B cell (primary cell): ENCODE data around the gene SMARCC2. TPM values are rescaled to one million over a fixed set of nuclear protein-coding genes. Genes with fewer than 3 reads are reported as not detected.

Experiments used
- ATAC-seq: fragments of 200-7000 bp; cut with Tn5 transposase; one replicate; pipeline ENCODE4 v1.10.0; 2021; ENCODE audit warnings: low read depth, mild to moderate bottlenecking, moderate number of reproducible peaks, moderate library complexity
- CTCF ChIA-PET: fragments of 350-600 bp; sonication (Branson Sonifier 250); formaldehyde crosslinking; loops from one replicate; lab custom pipeline; 2021; ENCODE audit warnings: antibody characterized with exemption, inconsistent platforms; lab: Charles Lee
- POLR2A ChIA-PET: fragments of 350-600 bp; sonication (Branson Sonifier 250); formaldehyde crosslinking; loops from one replicate; lab custom pipeline; 2021; ENCODE audit warnings: antibody characterized with exemption; lab: Charles Lee
- DNase-seq: peaks from one replicate; pipeline ENCODE4 v3.0.0; 2013
- H2AFZ ChIP-seq: 2 replicates; pipeline ENCODE4 v1.6.1; 2012; ENCODE audit warnings: mild to moderate bottlenecking, low read depth, low read length; ENCODE audit not compliant: insufficient read depth, poor library complexity, severe bottlenecking
- H3K27ac ChIP-seq, 2 donors: 1 replicate in 1 of 2; 2 replicates in 1 of 2; pipeline ENCODE4 v1.5.1; 2012 to 2013; ENCODE audit warnings: low read length in 2 of 2, mild to moderate bottlenecking in 2 of 2, moderate library complexity in 1 of 2
- H3K27me3 ChIP-seq, 4 experiments: fragments of 200-600 bp in 1 of 4; sonication (generic) in 1 of 4; replicated peaks in 1 of 4; 1 replicate in 2 of 4; 2 replicates in 2 of 4; pipeline versions ENCODE4 v1.6.1 to v1.7.0; 2013 to 2016; ENCODE audit warnings: low read length in 3 of 4, mild to moderate bottlenecking in 2 of 4, mixed read lengths in 1 of 4, moderate library complexity in 1 of 4; ENCODE audit not compliant: insufficient read depth in 4 of 4, control insufficient read depth in 3 of 4; ENCODE audit errors: control extremely low read depth in 1 of 4
- H3K36me3 ChIP-seq, 2 experiments: replicated peaks in 1 of 2; 1 replicate in 1 of 2; 2 replicates in 1 of 2; pipeline versions ENCODE4 v1.6.1 to v1.7.1; 2013; ENCODE audit warnings: low read length in 1 of 2; ENCODE audit not compliant: insufficient read depth in 2 of 2, control insufficient read depth in 1 of 2; ENCODE audit errors: control extremely low read depth in 1 of 2, extremely low read depth in 1 of 2
- H3K4me1 ChIP-seq, 2 donors: fragments of 200-600 bp in 1 of 2; sonication (generic) in 1 of 2; 1 replicate in 1 of 2; 2 replicates in 1 of 2; pipeline versions ENCODE4 v1.5.1 to v1.6.1; 2013 to 2017; ENCODE audit warnings: low read length in 2 of 2; ENCODE audit not compliant: control insufficient read depth in 2 of 2, insufficient read depth in 2 of 2
- H3K4me2 ChIP-seq: replicated peaks from 2 replicates; pipeline ENCODE3; 2012; ENCODE audit warnings: mild to moderate bottlenecking, low read depth, low read length; ENCODE audit not compliant: poor library complexity, severe bottlenecking
- H3K4me3 ChIP-seq, 5 experiments: fragments of 200-600 bp in 1 of 5; sonication (generic) in 1 of 5; 1 replicate in 3 of 5; 2 replicates in 2 of 5; pipeline versions ENCODE4 v1.5.1 to v1.7.0; 2011 to 2016; ENCODE audit warnings: low read length in 4 of 5, mild to moderate bottlenecking in 4 of 5, low read depth in 2 of 5, control low read depth in 1 of 5, moderate library complexity in 1 of 5; ENCODE audit not compliant: insufficient read depth in 1 of 5; ENCODE audit errors: control extremely low read depth in 1 of 5, extremely low read depth in 1 of 5
- H3K79me2 ChIP-seq: fragments of 200-600 bp; sonication (generic); one replicate; pipeline ENCODE4 v1.6.0; 2016; ENCODE audit warnings: low read length; ENCODE audit not compliant: control insufficient read depth, insufficient read depth
- H3K9ac ChIP-seq: fragments of 200-600 bp; sonication (generic); 2 replicates; pipeline ENCODE4 v1.6.1; 2017; ENCODE audit warnings: mild to moderate bottlenecking, low read length, moderate library complexity
- H3K9me3 ChIP-seq, 3 donors: one replicate each; pipeline versions ENCODE4 v1.6.1 to v1.7.1; 2013; ENCODE audit warnings: low read length in 2 of 3; ENCODE audit not compliant: control insufficient read depth in 2 of 3, insufficient read depth in 1 of 3; ENCODE audit errors: control extremely low read depth in 1 of 3
- H4K20me1 ChIP-seq: 2 replicates; pipeline ENCODE4 v1.6.0; 2012; ENCODE audit warnings: mild to moderate bottlenecking, low read length; ENCODE audit not compliant: insufficient read depth, control insufficient read depth, poor library complexity, severe bottlenecking
- H3K27ac Mint-ChIP-seq: one replicate; pipeline ENCODE4 v1.8.0; 2021; ENCODE audit warnings: mixed read lengths
- H3K27me3 Mint-ChIP-seq: one replicate; pipeline ENCODE4 v1.8.0; 2021; ENCODE audit warnings: mixed read lengths
- H3K4me1 Mint-ChIP-seq: one replicate; pipeline ENCODE4 v1.8.0; 2021; ENCODE audit warnings: mixed read lengths
- H3K4me3 Mint-ChIP-seq: one replicate; pipeline ENCODE4 v1.8.0; 2021; ENCODE audit warnings: mixed read lengths
- H3K9me3 Mint-ChIP-seq: one replicate; pipeline ENCODE4 v1.8.0; 2022; ENCODE audit warnings: mixed read lengths; ENCODE audit not compliant: insufficient read depth
- CTCF ChIP-seq: fragments of 200-600 bp; IDR thresholded peaks from one replicate; pipeline ENCODE4 v1.8.0; 2022; ENCODE audit warnings: antibody characterized with exemption, mild to moderate bottlenecking
- EZH2 ChIP-seq: IDR thresholded peaks from 2 replicates; pipeline ENCODE4 v1.6.1; 2012; ENCODE audit warnings: borderline replicate concordance, low read depth, mild to moderate bottlenecking, moderate library complexity, low read length; ENCODE audit not compliant: insufficient read depth, poor library complexity, severe bottlenecking
- WGBS: methylation state at CpG from one replicate; pipeline ENCODE4 v1.1.5; 2013; ENCODE audit warnings: missing lambda C conversion rate; ENCODE audit not compliant: insufficient coverage; 5-methylcytosine and 5-hydroxymethylcytosine counted together
- intact Hi-C: fragments of 100-400 bp; cut with micrococcal nuclease; formaldehyde crosslinking; loops from one replicate; pipeline ENCODE4 v1.10.0; 2022
- polyA plus RNA-seq: library from polyadenylated mRNA; depleted of rRNA; stranded (reverse); fragments of >200 nt; gene quantifications from 2 replicates; pipeline ENCODE4 v1.2.3, GENCODE V29; 2012
- total RNA-seq, 2 donors: library from RNA; stranded (reverse); fragments of 120-200 nt in 1 of 2; gene quantifications; 1 replicate in 1 of 2; 2 replicates in 1 of 2; pipeline versions ENCODE4 v1.2.3 to v1.2.4, GENCODE V29; 2013 to 2022

The SMARCC2 gene
- total and polyA plus RNA-seq, 2 donors (not counting 1 experiment from before 2014, with no cell fraction given): 70.4 to 198 TPM

- Mint-ChIP-seq H3K27me3 (no peaks in the 10 kb centered on the region), H3K4me1 (peaks cover 25% of the 10 kb centered on the region), H3K27ac (peak overlapping the region; percentile 28), H3K9me3 (no peaks in the 10 kb centered on the region), H3K4me3 (no peak overlapping the region)
- ChIA-PET CTCF (interaction anchor here (0.9 to 2.6 kb wide), 8 partner anchors 8 to 99 kb away, joined by 3 to 13 read pairs (median 6); partner anchors contain the start of genes ANKRD52, RNF41 and SMARCC2), POLR2A (interaction anchor here (0.5 to 0.8 kb wide), 2 partner anchors 20 to 508 kb away, joined by 4 read pairs; partner anchors contain the start of gene RNF41)
- H3K9ac ChIP-seq: no peak overlapping the region
- TF ChIP-seq EZH2 (no peak), CTCF (no peak)
- H3K27me3 ChIP-seq: no peaks in the 10 kb centered on the region
- no peaks in the 10 kb centered on the region for H4K20me1 ChIP-seq
- H3K36me3 ChIP-seq: peaks cover 3 to 29% of the 10 kb centered on the region in 2 experiments
- peaks cover 2 to 3% of the 10 kb centered on the region in 2 donors for H3K4me1 ChIP-seq
- no peaks in the 10 kb centered on the region for H3K9me3 ChIP-seq
- no peaks in the 10 kb centered on the region for H3K79me2 ChIP-seq
- peak overlapping the region in 1 of 2 donors; percentile 56 for H3K27ac ChIP-seq
- H2AFZ ChIP-seq: no peak overlapping the region
- no peak overlapping the region for H3K4me3 ChIP-seq
- intact Hi-C loops: no loop called here
- no CpG with 5 or more reads among the region's 1 CpG for WGBS
- ATAC-seq: no peak
- H3K4me2 ChIP-seq: no peak overlapping the region
- no peak for DNase-seq
These were observed 13.1 kb upstream of the SMARCC2 start for GRCh38 chr12:56202366-56202765.

DNA sequence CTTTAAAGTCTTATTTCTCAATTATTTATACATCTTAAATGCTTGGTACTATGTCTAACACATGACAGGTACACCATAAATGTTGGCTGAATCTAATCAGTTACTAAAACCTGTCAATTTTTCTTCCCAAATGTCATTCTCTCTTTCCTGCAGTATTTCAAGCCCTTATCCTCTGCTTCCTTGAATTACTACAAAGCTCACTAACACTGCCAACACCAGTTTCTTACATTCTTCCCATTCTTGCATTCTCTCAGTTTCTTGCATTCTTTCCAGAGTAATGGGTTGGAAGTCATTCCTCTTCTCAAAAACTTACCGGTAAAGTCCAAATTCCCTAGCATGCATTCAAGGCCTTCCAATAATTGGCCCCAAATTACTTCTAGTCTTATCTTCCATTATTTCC lies 9.6 kb upstream of the SMARCC2 start:
- no peaks in the 10 kb centered on the region for H3K27me3 Mint-ChIP-seq
- Histone ChIP-seq H3K9ac (no peak overlapping the region), H3K27me3 (no peaks in the 10 kb centered on the region), H3K4me1 (no peaks in the 10 kb centered on the region), H2AFZ (no peak overlapping the region), H3K9me3 (no peaks in the 10 kb centered on the region), H3K4me3 (no peak overlapping the region), H3K27ac (no peak overlapping the region), H3K36me3 (peaks cover 0 to 1% of the 10 kb centered on the region in 2 experiments), H3K4me2 (no peak overlapping the region), H3K79me2 (no peaks in the 10 kb centered on the region), H4K20me1 (no peaks in the 10 kb centered on the region)
- ChIA-PET POLR2A (interaction anchor here (0.6 kb wide), 1 partner anchor 89 kb away, joined by 6 read pairs; no protein-coding TSS in a partner anchor), CTCF (interaction anchor here (0.8 to 0.9 kb wide), 2 partner anchors 9 to 68 kb away, joined by 3 read pairs; partner anchors contain the start of gene COQ10A)
- H3K9me3 Mint-ChIP-seq: no peaks in the 10 kb centered on the region
- DNase-seq (no peak), ATAC-seq (no peak)
- H3K4me1 Mint-ChIP-seq: peaks cover 7% of the 10 kb centered on the region
- no peak overlapping the region for H3K4me3 Mint-ChIP-seq
- H3K27ac Mint-ChIP-seq: peak overlapping the region; percentile 22
- TF ChIP-seq EZH2 (no peak), CTCF (no peak)
- intact Hi-C loops: no loop called here
- 100% methylated on average over 1 of the region's 1 CpG for WGBS
